NCI-H446 (cell line): ENCODE measurements around the gene ATAD2B.
"Not testable (repeated sequence)": the region's sequence is repeated elsewhere in the genome, so short reads cannot be mapped to it uniquely, and the experiment has no call there.

Source experiments
- DNase-seq, 2 experiments: peaks; one replicate each; lab custom pipeline; 2025; lab: John Stamatoyannopoulos, UW

The ATAD2B gene

GRCh38 chr2:23789012-23789411 lies 137.9 kb downstream of the ATAD2B start:
- no peak for DNase-seq

GRCh38 chr2:23788100-23788499 lies 138.8 kb downstream of the ATAD2B start:
- no peak for DNase-seq

- no peak for DNase-seq
These were observed 142.0 kb downstream of the ATAD2B start for GRCh38 chr2:23784971-23785370.

- DNase-seq: no peak
These were observed 144.3 kb downstream of the ATAD2B start for GRCh38 chr2:23782646-23783045.

- no peak for DNase-seq
These were observed 144.8 kb downstream of the ATAD2B start for GRCh38 chr2:23782126-23782525.

GRCh38 chr2:23780465-23780864 lies 146.5 kb downstream of the ATAD2B start:
- DNase-seq: not testable (repeated sequence)

- DNase-seq: no peak
These were observed 149.1 kb downstream of the ATAD2B start for GRCh38 chr2:23777826-23778225.

GRCh38 chr2:23776021-23776420 lies 150.9 kb downstream of the ATAD2B start:
- no peak for DNase-seq

GRCh38 chr2:23772684-23773083 lies 154.2 kb downstream of the ATAD2B start:
- DNase-seq: no peak

- DNase-seq: no peak
These were observed 154.9 kb downstream of the ATAD2B start for GRCh38 chr2:23772056-23772455.

- DNase-seq: no peak
These were observed 157.6 kb downstream of the ATAD2B start for GRCh38 chr2:23769364-23769763.

GRCh38 chr2:23767876-23768621 lies 158.9 kb downstream of the ATAD2B start:
- DNase-seq: no peak

- no peak for DNase-seq
These were observed 164.8 kb downstream of the ATAD2B start for GRCh38 chr2:23762141-23762540.

GRCh38 chr2:23761638-23762037 lies 165.3 kb downstream of the ATAD2B start:
- DNase-seq: no peak

- DNase-seq: peak in 1 of 2 experiments; percentile 14
These were observed 166.2 kb downstream of the ATAD2B start for GRCh38 chr2:23760736-23761135.

GRCh38 chr2:23757686-23758433 lies 169.1 kb downstream of the ATAD2B start:
- DNase-seq: no peak

GRCh38 chr2:23756593-23757292 lies 170.2 kb downstream of the ATAD2B start:
- DNase-seq: no peak

GRCh38 chr2:23754970-23755369 lies 172.0 kb downstream of the ATAD2B start:
- DNase-seq: no peak

GRCh38 chr2:23753291-23754010 lies 173.5 kb downstream of the ATAD2B start:
- DNase-seq: no peak

- no peak for DNase-seq
These were observed 175.1 kb downstream of the ATAD2B start for GRCh38 chr2:23751747-23752265.

- no peak for DNase-seq
These were observed 180.6 kb downstream of the ATAD2B start for GRCh38 chr2:23746141-23746863.
